Right lobe of liver (tissue), 4 donors: ENCODE measurements around the gene TESMIN.

Source experiments
- POLR2A ChIP-seq: fragments of 450-650 bp; IDR thresholded peaks from one replicate; pipeline ENCODE4 v1.6.1; 2017; ENCODE audit warnings: antibody characterized with exemption, mild to moderate bottlenecking
- TF ChIP-seq, protein P1 (sequence below), 4 donors: fragments of 200-600 bp in 3 of 4; fragments of 450-650 bp in 1 of 4; IDR thresholded peaks; one replicate each; pipeline versions ENCODE4 v1.5.1 to v1.8.0; 2016 to 2022; ENCODE audit warnings: antibody characterized with exemption in 4 of 4, mild to moderate bottlenecking in 2 of 4
- donor health status: DM: no; HTN: no; CAD: no.
- donor health status: DM: no; HTN: no; CAD: no.
- donor health status: DM: no; HTN: yes; CAD: no.

GRCh38 chr11:68711114-68711513 lies 40.2 kb downstream of the TESMIN start:
- TF ChIP-seq, protein P1, sequence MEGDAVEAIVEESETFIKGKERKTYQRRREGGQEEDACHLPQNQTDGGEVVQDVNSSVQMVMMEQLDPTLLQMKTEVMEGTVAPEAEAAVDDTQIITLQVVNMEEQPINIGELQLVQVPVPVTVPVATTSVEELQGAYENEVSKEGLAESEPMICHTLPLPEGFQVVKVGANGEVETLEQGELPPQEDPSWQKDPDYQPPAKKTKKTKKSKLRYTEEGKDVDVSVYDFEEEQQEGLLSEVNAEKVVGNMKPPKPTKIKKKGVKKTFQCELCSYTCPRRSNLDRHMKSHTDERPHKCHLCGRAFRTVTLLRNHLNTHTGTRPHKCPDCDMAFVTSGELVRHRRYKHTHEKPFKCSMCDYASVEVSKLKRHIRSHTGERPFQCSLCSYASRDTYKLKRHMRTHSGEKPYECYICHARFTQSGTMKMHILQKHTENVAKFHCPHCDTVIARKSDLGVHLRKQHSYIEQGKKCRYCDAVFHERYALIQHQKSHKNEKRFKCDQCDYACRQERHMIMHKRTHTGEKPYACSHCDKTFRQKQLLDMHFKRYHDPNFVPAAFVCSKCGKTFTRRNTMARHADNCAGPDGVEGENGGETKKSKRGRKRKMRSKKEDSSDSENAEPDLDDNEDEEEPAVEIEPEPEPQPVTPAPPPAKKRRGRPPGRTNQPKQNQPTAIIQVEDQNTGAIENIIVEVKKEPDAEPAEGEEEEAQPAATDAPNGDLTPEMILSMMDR (IDR thresholded peaks at IDR 0.05), result no peak
- no peak for TF ChIP-seq POLR2A
